ENCODE measurements around the gene ZNF268. TPM values are rescaled to one million over a fixed set of nuclear protein-coding genes. Genes with fewer than 3 reads are reported as not detected.
A peak's percentile ranks its signal among the peaks of the same experiment; 100 is the strongest.

Gene ZNF268
- total and polyA plus RNA-seq, 7 experiments from 2014 or later, result 13.6 to 38.6 (median 18.6) TPM

GRCh38 chr12:133221241-133221640, 39.9 kb downstream of the ZNF268 start:
- intact Hi-C loops (cut with micrococcal nuclease), result no loop called here
- no peaks in the 10 kb centered on the region for H3K4me1 Mint-ChIP-seq
- POLR2A ChIA-PET, result no interaction called here

GRCh38 chr12:133222211-133222610, 40.9 kb downstream of the ZNF268 start:
- Histone ChIP-seq H3K9me3 (ENCODE audit: control insufficient read depth in 2 of 3, low read length in 3 of 3) (peaks cover 0 to 35% (median 0%) of the 10 kb centered on the region in 3 experiments), H3K4me3 (ENCODE audit: low read length) (no peak overlapping the region), H3K36me3 (ENCODE audit: control insufficient read depth in 2 of 3, insufficient read depth in 3 of 3, low read length in 3 of 3) (no peaks in the 10 kb centered on the region), H3K4me1 (ENCODE audit: control insufficient read depth in 2 of 2, insufficient read depth in 2 of 2, low read length in 2 of 2) (no peaks in the 10 kb centered on the region), H3K27ac (ENCODE audit: low read depth, low read length) (no peak overlapping the region), H3K27me3 (ENCODE audit: control insufficient read depth in 2 of 2, insufficient read depth in 2 of 2, low read length in 2 of 2) (no peaks in the 10 kb centered on the region)
- Mint-ChIP-seq H3K4me1 (no peaks in the 10 kb centered on the region), H3K27me3 (peaks cover 0 to 19% (median 3%) of the 10 kb centered on the region in 5 donors), H3K4me3 (no peak overlapping the region), H3K9me3 (peaks cover 20 to 68% (median 41%) of the 10 kb centered on the region in 11 donors), H3K27ac (no peak overlapping the region), H3K36me3 (peaks cover 0 to 19% (median 12%) of the 10 kb centered on the region in 5 donors)
- no peak for ATAC-seq
- ChIA-PET POLR2A (no interaction called here), CTCF (no interaction called here)
- no peak for DNase-seq
- intact Hi-C loops (cut with micrococcal nuclease), result no loop called here

More at GRCh38 chr12:133221241-133221640, 39.9 kb downstream of the ZNF268 start:
- no peak overlapping the region for H3K27ac ChIP-seq (ENCODE audit: low read depth, low read length)
- ATAC-seq, result no peak
- Mint-ChIP-seq H3K4me3 (no peak overlapping the region), H3K27me3 (peaks cover 0 to 19% (median 3%) of the 10 kb centered on the region in 5 donors), H3K36me3 (peaks cover 0 to 19% (median 12%) of the 10 kb centered on the region in 5 donors), H3K27ac (no peak overlapping the region), H3K9me3 (peaks cover 20 to 78% (median 41%) of the 10 kb centered on the region in 11 donors)
- H3K4me3 ChIP-seq (ENCODE audit: low read length), result no peak overlapping the region
- H3K36me3 ChIP-seq (ENCODE audit: control insufficient read depth in 2 of 3, insufficient read depth in 3 of 3, low read length in 3 of 3), result no peaks in the 10 kb centered on the region
- H3K27me3 ChIP-seq (ENCODE audit: control insufficient read depth in 2 of 2, insufficient read depth in 2 of 2, low read length in 2 of 2), result no peaks in the 10 kb centered on the region
- peaks cover 0 to 45% (median 0%) of the 10 kb centered on the region in 3 experiments for H3K9me3 ChIP-seq (ENCODE audit: control insufficient read depth in 2 of 3, low read length in 3 of 3)
- CTCF ChIA-PET, result no interaction called here
- H3K4me1 ChIP-seq (ENCODE audit: control insufficient read depth in 2 of 2, insufficient read depth in 2 of 2, low read length in 2 of 2), result no peaks in the 10 kb centered on the region
- DNase-seq, result no peak

GRCh38 chr12:133225527-133225926, 44.2 kb downstream of the ZNF268 start:
- Histone ChIP-seq H3K4me3 (ENCODE audit: low read length) (no peak overlapping the region), H3K4me1 (ENCODE audit: control insufficient read depth in 2 of 2, insufficient read depth in 2 of 2, low read length in 2 of 2) (no peaks in the 10 kb centered on the region), H3K27ac (ENCODE audit: low read depth, low read length) (no peak overlapping the region), H3K36me3 (ENCODE audit: control insufficient read depth in 2 of 3, insufficient read depth in 3 of 3, low read length in 3 of 3) (no peaks in the 10 kb centered on the region), H3K9me3 (ENCODE audit: control insufficient read depth in 2 of 3, low read length in 3 of 3) (peaks cover 0 to 10% (median 0%) of the 10 kb centered on the region in 3 experiments), H3K27me3 (ENCODE audit: control insufficient read depth in 2 of 2, insufficient read depth in 2 of 2, low read length in 2 of 2) (no peaks in the 10 kb centered on the region)
- Mint-ChIP-seq H3K27me3 (peaks cover 0 to 18% (median 5%) of the 10 kb centered on the region in 5 donors), H3K4me3 (no peak overlapping the region), H3K4me1 (peaks cover 0 to 2% (median 0%) of the 10 kb centered on the region in 7 donors), H3K36me3 (peaks cover 0 to 11% (median 2%) of the 10 kb centered on the region in 5 donors), H3K9me3 (peaks cover 0 to 48% (median 28%) of the 10 kb centered on the region in 11 donors), H3K27ac (peak overlapping the region in 1 of 9 donors; percentile 43)
- ChIA-PET CTCF (no interaction called here), POLR2A (no interaction called here)
- intact Hi-C loops (cut with micrococcal nuclease), result no loop called here
- ATAC-seq (no peak), DNase-seq (no peak)

- Mint-ChIP-seq H3K4me3 (no peak overlapping the region), H3K36me3 (peaks cover 0 to 11% (median 2%) of the 10 kb centered on the region in 5 donors), H3K27ac (no peak overlapping the region), H3K4me1 (peaks cover 0 to 2% (median 0%) of the 10 kb centered on the region in 7 donors), H3K9me3 (peaks cover 0 to 48% (median 23%) of the 10 kb centered on the region in 11 donors), H3K27me3 (peaks cover 0 to 24% (median 5%) of the 10 kb centered on the region in 5 donors)
- H3K27me3 ChIP-seq (ENCODE audit: control insufficient read depth in 2 of 2, insufficient read depth in 2 of 2, low read length in 2 of 2), result no peaks in the 10 kb centered on the region
- DNase-seq (no peak), ATAC-seq (no peak)
- peaks cover 0 to 2% (median 0%) of the 10 kb centered on the region in 3 experiments for H3K9me3 ChIP-seq (ENCODE audit: control insufficient read depth in 2 of 3, low read length in 3 of 3)
- H3K27ac ChIP-seq (ENCODE audit: low read depth, low read length), result no peak overlapping the region
- H3K4me1 ChIP-seq (ENCODE audit: control insufficient read depth in 2 of 2, insufficient read depth in 2 of 2, low read length in 2 of 2), result no peaks in the 10 kb centered on the region
- POLR2A ChIA-PET, result no interaction called here
- intact Hi-C loops (cut with micrococcal nuclease), result no loop called here
- H3K36me3 ChIP-seq (ENCODE audit: control insufficient read depth in 2 of 3, insufficient read depth in 3 of 3, low read length in 3 of 3), result no peaks in the 10 kb centered on the region
- CTCF ChIA-PET, result no interaction called here
- H3K4me3 ChIP-seq (ENCODE audit: low read length), result no peak overlapping the region
Measured at GRCh38 chr12:133226690-133227089, 45.4 kb downstream of the ZNF268 start.

- Histone ChIP-seq H3K27ac (ENCODE audit: low read depth, low read length) (no peak overlapping the region), H3K36me3 (ENCODE audit: control insufficient read depth in 2 of 3, insufficient read depth in 3 of 3, low read length in 3 of 3) (no peaks in the 10 kb centered on the region), H3K27me3 (ENCODE audit: control insufficient read depth in 2 of 2, insufficient read depth in 2 of 2, low read length in 2 of 2) (no peaks in the 10 kb centered on the region), H3K4me3 (ENCODE audit: low read length) (no peak overlapping the region), H3K9me3 (ENCODE audit: control insufficient read depth in 2 of 3, low read length in 3 of 3) (no peaks in the 10 kb centered on the region), H3K4me1 (ENCODE audit: control insufficient read depth in 2 of 2, insufficient read depth in 2 of 2, low read length in 2 of 2) (no peaks in the 10 kb centered on the region)
- H3K9me3 Mint-ChIP-seq, result peaks cover 0 to 45% (median 21%) of the 10 kb centered on the region in 11 donors
- peaks cover 0 to 13% (median 2%) of the 10 kb centered on the region in 5 donors for H3K36me3 Mint-ChIP-seq
- ChIA-PET POLR2A (no interaction called here), CTCF (no interaction called here)
- DNase-seq (no peak), ATAC-seq (no peak)
- no peak overlapping the region for H3K27ac Mint-ChIP-seq
- intact Hi-C loops (cut with micrococcal nuclease), result no loop called here
- H3K4me3 Mint-ChIP-seq, result no peak overlapping the region
- H3K27me3 Mint-ChIP-seq, result peaks cover 0 to 25% (median 5%) of the 10 kb centered on the region in 5 donors
- peaks cover 0 to 2% (median 0%) of the 10 kb centered on the region in 7 donors for H3K4me1 Mint-ChIP-seq
Measured at GRCh38 chr12:133227281-133227852, 46.1 kb downstream of the ZNF268 start.

GRCh38 chr12:133231001-133231400, 49.7 kb downstream of the ZNF268 start:
- Histone ChIP-seq H3K9me3 (ENCODE audit: control insufficient read depth in 2 of 3, low read length in 3 of 3) (no peaks in the 10 kb centered on the region), H3K27ac (ENCODE audit: low read depth, low read length) (no peak overlapping the region), H3K4me3 (ENCODE audit: low read length) (no peak overlapping the region), H3K27me3 (ENCODE audit: control insufficient read depth in 2 of 2, insufficient read depth in 2 of 2, low read length in 2 of 2) (no peaks in the 10 kb centered on the region), H3K36me3 (ENCODE audit: control insufficient read depth in 2 of 3, insufficient read depth in 3 of 3, low read length in 3 of 3) (no peaks in the 10 kb centered on the region), H3K4me1 (ENCODE audit: control insufficient read depth in 2 of 2, insufficient read depth in 2 of 2, low read length in 2 of 2) (no peaks in the 10 kb centered on the region)
- ATAC-seq, result no peak
- intact Hi-C loops (cut with micrococcal nuclease), result no loop called here
- CTCF ChIA-PET, result no interaction called here
- peaks cover 0 to 42% (median 17%) of the 10 kb centered on the region in 11 donors for H3K9me3 Mint-ChIP-seq
- H3K4me3 Mint-ChIP-seq, result no peak overlapping the region
- H3K36me3 Mint-ChIP-seq, result peaks cover 0 to 13% (median 0%) of the 10 kb centered on the region in 5 donors
- peaks cover 0 to 31% (median 10%) of the 10 kb centered on the region in 5 donors for H3K27me3 Mint-ChIP-seq
- POLR2A ChIA-PET, result no interaction called here
- no peak for DNase-seq
- H3K27ac Mint-ChIP-seq, result no peak overlapping the region
- peaks cover 0 to 4% (median 0%) of the 10 kb centered on the region in 7 donors for H3K4me1 Mint-ChIP-seq

DNA sequence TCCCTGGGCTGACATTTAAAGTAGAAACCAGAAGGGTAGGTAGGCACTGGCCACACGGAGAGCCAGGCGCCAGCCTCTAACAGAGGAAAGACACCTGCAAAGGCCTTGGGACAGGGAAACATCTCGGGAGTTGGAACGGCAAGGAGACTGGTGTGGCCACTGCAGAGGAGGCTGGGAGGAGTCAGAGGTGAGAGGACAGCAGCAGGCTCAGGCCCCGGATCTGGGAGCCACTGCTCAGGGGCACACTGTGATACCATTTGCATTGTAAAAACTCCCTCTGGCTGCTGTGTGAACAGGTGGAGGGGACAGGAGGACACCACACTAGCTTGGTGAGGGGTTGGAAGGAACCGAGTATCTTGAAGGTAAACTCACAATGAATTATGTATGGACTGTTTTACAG, 51.7 kb downstream of the ZNF268 start:
- H3K27me3 Mint-ChIP-seq, result peaks cover 0 to 31% (median 10%) of the 10 kb centered on the region in 5 donors
- no peak overlapping the region for H3K4me3 Mint-ChIP-seq
- peaks cover 0 to 4% (median 0%) of the 10 kb centered on the region in 7 donors for H3K4me1 Mint-ChIP-seq
- no peaks in the 10 kb centered on the region for H3K27me3 ChIP-seq (ENCODE audit: control insufficient read depth in 2 of 2, insufficient read depth in 2 of 2, low read length in 2 of 2)
- no peak for DNase-seq
- ATAC-seq, result no peak
- no peaks in the 10 kb centered on the region for H3K36me3 ChIP-seq (ENCODE audit: control insufficient read depth in 2 of 3, insufficient read depth in 3 of 3, low read length in 3 of 3)
- no peak overlapping the region for H3K27ac ChIP-seq (ENCODE audit: low read depth, low read length)
- POLR2A ChIA-PET, result no interaction called here
- H3K4me3 ChIP-seq (ENCODE audit: low read length), result no peak overlapping the region
- CTCF ChIA-PET, result no interaction called here
- intact Hi-C loops (cut with micrococcal nuclease), result no loop called here
- H3K9me3 ChIP-seq (ENCODE audit: control insufficient read depth in 2 of 3, low read length in 3 of 3), result no peaks in the 10 kb centered on the region
- no peaks in the 10 kb centered on the region for H3K4me1 ChIP-seq (ENCODE audit: control insufficient read depth in 2 of 2, insufficient read depth in 2 of 2, low read length in 2 of 2)
- no peak overlapping the region for H3K27ac Mint-ChIP-seq
- peaks cover 0 to 51% (median 18%) of the 10 kb centered on the region in 11 donors for H3K9me3 Mint-ChIP-seq
- peaks cover 0 to 17% (median 0%) of the 10 kb centered on the region in 5 donors for H3K36me3 Mint-ChIP-seq

Data from naive thymus-derived CD4-positive, alpha-beta T cell (primary cell).